C4-2B (cell line): ENCODE results near the gene HOXB7.

Experiments used
- H3K27ac ChIP-seq: fragments of 450-650 bp; 2 replicates; pipeline ENCODE4 v1.5.1; 2017
- ZFX ChIP-seq: fragments of 450-650 bp; IDR thresholded peaks from 2 replicates; pipeline ENCODE4 v1.6.1; 2017
- TF ChIP-seq, protein P1 (sequence below): fragments of 450-650 bp; conservative IDR thresholded peaks from 2 replicates; pipeline ENCODE4 v1.5.1; 2017; ENCODE audit warnings: mild to moderate bottlenecking

Gene HOXB7

GRCh38 chr17:48608494-48608834, 2.4 kb downstream of the HOXB7 start:
- no peak overlapping the region for H3K27ac ChIP-seq
- no peak for TF ChIP-seq ZFX
- TF ChIP-seq, protein P1, sequence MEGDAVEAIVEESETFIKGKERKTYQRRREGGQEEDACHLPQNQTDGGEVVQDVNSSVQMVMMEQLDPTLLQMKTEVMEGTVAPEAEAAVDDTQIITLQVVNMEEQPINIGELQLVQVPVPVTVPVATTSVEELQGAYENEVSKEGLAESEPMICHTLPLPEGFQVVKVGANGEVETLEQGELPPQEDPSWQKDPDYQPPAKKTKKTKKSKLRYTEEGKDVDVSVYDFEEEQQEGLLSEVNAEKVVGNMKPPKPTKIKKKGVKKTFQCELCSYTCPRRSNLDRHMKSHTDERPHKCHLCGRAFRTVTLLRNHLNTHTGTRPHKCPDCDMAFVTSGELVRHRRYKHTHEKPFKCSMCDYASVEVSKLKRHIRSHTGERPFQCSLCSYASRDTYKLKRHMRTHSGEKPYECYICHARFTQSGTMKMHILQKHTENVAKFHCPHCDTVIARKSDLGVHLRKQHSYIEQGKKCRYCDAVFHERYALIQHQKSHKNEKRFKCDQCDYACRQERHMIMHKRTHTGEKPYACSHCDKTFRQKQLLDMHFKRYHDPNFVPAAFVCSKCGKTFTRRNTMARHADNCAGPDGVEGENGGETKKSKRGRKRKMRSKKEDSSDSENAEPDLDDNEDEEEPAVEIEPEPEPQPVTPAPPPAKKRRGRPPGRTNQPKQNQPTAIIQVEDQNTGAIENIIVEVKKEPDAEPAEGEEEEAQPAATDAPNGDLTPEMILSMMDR: no peak

- TF ChIP-seq, protein P1: no peak
- TF ChIP-seq ZFX: no peak
- H3K27ac ChIP-seq: no peak overlapping the region
Observed at GRCh38 chr17:48606892-48607614, 3.8 kb downstream of the HOXB7 start.

DNA sequence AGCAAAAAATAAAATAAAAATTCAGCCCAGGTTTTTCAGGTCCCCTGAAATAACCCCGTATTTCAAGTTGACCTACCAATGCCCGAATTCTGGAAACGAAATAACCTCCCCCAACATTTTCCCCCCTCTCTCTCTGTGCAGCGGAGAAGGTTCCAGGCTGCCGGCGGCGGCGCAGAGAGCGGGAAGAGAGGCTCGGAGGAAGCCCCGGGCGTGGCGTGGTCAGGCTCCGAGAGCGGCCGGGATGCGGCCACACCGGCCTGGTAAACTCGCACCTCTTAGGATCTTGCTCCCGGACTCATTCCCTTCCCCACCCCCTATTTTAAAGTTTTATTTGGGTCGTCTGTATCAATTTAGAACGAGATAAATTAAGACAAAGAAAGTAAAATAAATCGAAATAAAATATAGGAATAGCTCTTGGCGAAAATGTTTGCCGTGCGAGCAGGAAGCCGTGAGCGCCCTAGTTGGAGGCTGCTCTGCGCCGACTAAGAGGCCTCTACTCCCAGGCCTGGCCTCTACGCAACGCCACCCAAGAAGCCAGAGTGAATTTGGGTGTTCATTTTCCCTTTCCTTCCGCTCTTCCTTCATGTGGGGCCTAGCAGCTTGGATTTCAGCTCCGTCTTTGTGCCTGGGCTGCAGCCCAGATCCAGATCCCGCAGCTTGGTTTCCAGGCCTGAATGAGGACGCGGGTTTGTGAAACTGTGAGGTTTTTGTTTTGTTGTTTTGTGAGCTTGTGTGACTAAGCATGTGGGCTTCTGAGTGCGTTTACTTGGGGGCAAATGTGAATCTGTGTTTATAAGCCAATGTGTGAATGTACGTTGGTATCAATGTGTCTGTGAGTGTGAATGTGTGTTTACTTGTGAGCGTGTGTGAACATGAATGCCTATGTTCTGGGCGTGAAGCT, 4.6 kb downstream of the HOXB7 start:
- H3K27ac ChIP-seq: no peak overlapping the region
- no peak for TF ChIP-seq ZFX
- TF ChIP-seq, protein P1: no peak

DNA sequence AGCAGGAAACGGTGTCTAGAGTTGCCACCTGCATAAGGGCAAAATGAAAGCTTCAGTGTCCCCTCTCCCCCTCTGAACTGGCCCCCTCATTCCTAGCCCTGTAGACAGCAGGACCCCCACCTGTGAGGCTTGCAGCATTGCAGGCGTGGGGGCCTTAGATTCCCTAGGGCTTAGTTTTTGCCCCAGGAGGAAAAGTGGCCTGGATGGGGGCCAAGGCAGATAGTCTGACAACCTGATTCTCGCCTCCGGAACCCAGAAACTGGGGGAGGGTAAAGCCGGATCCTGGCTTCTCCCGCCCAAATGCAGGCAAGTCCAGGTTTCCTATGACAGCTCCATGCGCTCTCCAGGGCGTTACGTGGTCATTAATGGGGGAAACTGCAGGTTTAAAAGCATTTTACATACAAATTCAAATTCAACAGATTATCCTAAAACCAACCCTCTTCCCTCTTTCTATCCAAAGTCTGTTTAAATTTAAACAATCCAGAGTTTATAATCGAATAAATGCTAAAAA, 5.4 kb downstream of the HOXB7 start:
- peak overlapping the region; percentile 30 for H3K27ac ChIP-seq
- TF ChIP-seq ZFX: no peak
- TF ChIP-seq, protein P1: no peak

- TF ChIP-seq ZFX: no peak
- TF ChIP-seq, protein P1: no peak
- H3K27ac ChIP-seq: peak within 1 kb of the TSS; percentile 30
Observed at GRCh38 chr17:48604770-48605329, 6.0 kb downstream of the HOXB7 start, which contains the start of gene HOXB6. Gene HOXB6, minus strand, starts transcription at chr17:48604986. Its CDS starts 6,836 bp downstream, at chr17:48598150.

DNA sequence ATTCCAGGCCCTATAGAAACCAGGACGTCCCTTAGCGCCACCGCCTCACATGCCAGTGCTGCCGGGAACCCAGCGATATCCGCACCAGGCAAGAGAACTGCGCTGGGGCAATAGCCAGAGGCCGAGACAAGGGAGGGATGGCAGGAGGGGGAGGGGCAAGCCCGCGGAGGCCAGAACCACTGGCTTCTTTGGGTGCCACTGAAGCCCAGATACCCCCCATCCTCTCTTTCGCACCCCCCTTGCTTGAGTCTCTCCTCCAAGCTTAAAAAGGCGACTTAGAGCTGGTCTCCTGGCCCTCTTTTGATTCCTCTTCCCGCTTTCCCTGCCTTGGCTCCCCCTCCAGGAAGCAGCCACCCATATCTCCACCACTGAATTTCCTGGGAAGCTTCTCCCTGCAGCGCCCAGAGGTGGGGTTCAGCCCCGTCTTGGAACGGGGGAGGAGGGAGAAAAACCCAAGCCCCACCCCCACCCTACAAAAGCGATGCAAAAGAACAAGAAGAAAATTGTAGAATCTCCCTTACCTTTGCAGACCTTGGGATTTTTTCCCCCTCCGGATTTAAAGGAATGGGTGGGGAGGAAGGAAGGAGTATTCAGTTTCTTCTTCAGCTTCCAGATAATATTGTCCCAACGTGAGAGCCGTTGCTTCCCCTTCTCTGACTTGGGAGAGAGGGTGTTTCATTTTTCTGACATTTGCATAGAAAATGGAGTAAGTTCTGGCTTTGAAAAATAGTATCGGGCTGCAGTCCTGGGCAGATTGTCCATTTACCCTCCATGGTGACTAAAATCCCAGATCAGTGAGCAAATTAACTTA, 6.7 kb downstream of the HOXB7 start:
- no peak for TF ChIP-seq ZFX
- TF ChIP-seq, protein P1: no peak
- peak overlapping the region; percentile 30 for H3K27ac ChIP-seq
